K562 (cell line): ENCODE measurements around the gene TMEM203. TPM values are rescaled to one million over a fixed set of nuclear protein-coding genes. Genes with fewer than 3 reads are reported as not detected.

Experiments
- ATF2 ChIP-seq: sonication (generic); formaldehyde crosslinking; IDR thresholded peaks from 2 replicates; pipeline ENCODE4 v1.8.1; 2022; ENCODE audit warnings: missing genetic modification reagents
- BRF1 ChIP-seq: IDR thresholded peaks from 3 replicates; pipeline ENCODE4 v1.6.1; 2011; ENCODE audit warnings: borderline replicate concordance, mild to moderate bottlenecking; ENCODE audit not compliant: insufficient read length; ENCODE audit errors: extremely low read depth
- CBFA2T2 ChIP-seq: fragments of 450-650 bp; conservative IDR thresholded peaks from 2 replicates; pipeline ENCODE4 v1.6.1; 2017; ENCODE audit warnings: mild to moderate bottlenecking
- CBFB ChIP-seq: sonication (generic); formaldehyde crosslinking; IDR thresholded peaks from 2 replicates; pipeline ENCODE4 v1.4.0; 2020; ENCODE audit warnings: mild to moderate bottlenecking, missing genetic modification reagents
- CHD2 ChIP-seq: IDR thresholded peaks from 2 replicates; pipeline ENCODE4 v1.6.1; 2011; ENCODE audit warnings: low read depth, low read length
- CXXC5 ChIP-seq: fragments of 250-450 bp; sonication (Bioruptor Pico); IDR thresholded peaks from 2 replicates; pipeline ENCODE4 v1.8.0; 2022; ENCODE audit warnings: inconsistent platforms, mild to moderate bottlenecking, moderate library complexity
- EWSR1 ChIP-seq: fragments of 450-650 bp; IDR thresholded peaks from 2 replicates; pipeline ENCODE4 v1.6.1; 2018; ENCODE audit warnings: borderline replicate concordance, mild to moderate bottlenecking, low read depth, moderate library complexity; ENCODE audit not compliant: partially characterized antibody
- FOXA1 ChIP-seq: fragments of 450-650 bp; IDR thresholded peaks from 2 replicates; pipeline ENCODE4 v1.6.1; 2016; ENCODE audit warnings: mild to moderate bottlenecking, borderline replicate concordance
- FOXP1 ChIP-seq: sonication (generic); formaldehyde crosslinking; IDR thresholded peaks from 2 replicates; pipeline ENCODE4 v1.8.0; 2022; ENCODE audit warnings: mild to moderate bottlenecking, missing genetic modification reagents
- GABPA ChIP-seq: fragments of 200-800 bp; sonication (Bioruptor generic); conservative IDR thresholded peaks from 2 replicates; pipeline ENCODE4 v1.6.1; 2016; ENCODE audit warnings: low read depth, missing genetic modification characterization, missing compliant biosample characterization
- KAT8 ChIP-seq: fragments of 450-650 bp; IDR thresholded peaks from 2 replicates; pipeline ENCODE4 v1.6.1; 2016; ENCODE audit warnings: low read depth, mild to moderate bottlenecking
- L3MBTL2 ChIP-seq: fragments of 450-650 bp; IDR thresholded peaks from 2 replicates; pipeline ENCODE4 v1.6.1; 2016; ENCODE audit warnings: mild to moderate bottlenecking, moderate library complexity
- MCM7 ChIP-seq, 2 experiments: fragments of 450-650 bp; IDR thresholded peaks; 2 replicates each; pipeline ENCODE4 v1.6.1; 2016 to 2018
- MYNN ChIP-seq, 2 experiments: sonication (generic); formaldehyde crosslinking in 1 of 2; IDR thresholded peaks; 2 replicates each; pipeline versions ENCODE4 v1.5.0 to v1.6.1; 2016 to 2020; ENCODE audit warnings: antibody characterized with exemption in 1 of 2, missing genetic modification reagents in 1 of 2
- NCOA2 ChIP-seq, 2 experiments: fragments of 450-650 bp; IDR thresholded peaks; 2 replicates each; pipeline ENCODE4 v1.6.1; 2018; ENCODE audit warnings: mild to moderate bottlenecking in 2 of 2, moderate library complexity in 1 of 2; ENCODE audit not compliant: partially characterized antibody in 2 of 2
- NFXL1 ChIP-seq: fragments of 450-650 bp; formaldehyde crosslinking; IDR thresholded peaks from 2 replicates; pipeline ENCODE4 v1.4.0; 2021; ENCODE audit warnings: mild to moderate bottlenecking
- NKRF ChIP-seq: fragments of 450-650 bp; IDR thresholded peaks from 2 replicates; pipeline ENCODE4 v1.6.1; 2016; ENCODE audit warnings: borderline replicate concordance
- PRPF4 ChIP-seq: fragments of 200-400 bp; formaldehyde crosslinking; IDR thresholded peaks from one replicate; pipeline ENCODE4 v1.6.1; 2017; ENCODE audit warnings: low read length, low read depth, mild to moderate bottlenecking; ENCODE audit not compliant: insufficient read depth, poor library complexity, severe bottlenecking
- SAFB2 ChIP-seq: fragments of 200-400 bp; formaldehyde crosslinking; IDR thresholded peaks from 2 replicates; pipeline ENCODE4 v1.6.1; 2018; ENCODE audit warnings: borderline replicate concordance, low read length, low read depth, moderate library complexity; ENCODE audit not compliant: severe bottlenecking
- SMARCA5 ChIP-seq: fragments of 450-650 bp; IDR thresholded peaks from 2 replicates; pipeline ENCODE4 v1.6.1; 2016
- TCFL5 ChIP-seq: fragments of 250-450 bp; sonication (Bioruptor Pico); conservative IDR thresholded peaks from 2 replicates; pipeline ENCODE4 v1.6.1; 2021; ENCODE audit warnings: mild to moderate bottlenecking, moderate library complexity, matching md5 sums
- TEAD1 ChIP-seq, 2 experiments: fragments of 450-650 bp in 1 of 2; sonication (generic) in 1 of 2; formaldehyde crosslinking; IDR thresholded peaks; 2 replicates each; pipeline versions ENCODE4 v1.4.0 to v1.8.0; 2020 to 2022; ENCODE audit warnings: mild to moderate bottlenecking in 2 of 2, missing genetic modification reagents in 1 of 2
- TRIM24 ChIP-seq, 2 experiments: fragments of 450-650 bp; IDR thresholded peaks; 2 replicates each; pipeline ENCODE4 v1.6.1; 2016
- ZNF212 ChIP-seq: fragments of 450-650 bp; formaldehyde crosslinking; IDR thresholded peaks from 2 replicates; pipeline ENCODE4 v1.4.0; 2020; ENCODE audit warnings: mild to moderate bottlenecking
- ZNF316 ChIP-seq: fragments of 450-650 bp; IDR thresholded peaks from 2 replicates; pipeline ENCODE4 v1.6.1; 2016
- ZNF445 ChIP-seq: fragments of 250-450 bp; sonication (Bioruptor Pico); IDR thresholded peaks from 2 replicates; pipeline ENCODE4 v1.4.0; 2020; ENCODE audit warnings: low read depth, mild to moderate bottlenecking, moderate library complexity
- polyA plus RNA-seq, 8 experiments: library from polyadenylated mRNA; depleted of rRNA in 4 of 8; stranded (reverse) in 5 of 8; unstranded in 3 of 8; fragments of >200 nt; fragmentation: Nextera tagmentation in 2 of 8; fragmentation: Illumina TruSeq in 1 of 8; extraction: Ambion mirVana in 2 of 8; extraction: Trizol in 1 of 8; gene quantifications; 2 replicates each; pipeline versions ENCODE4 v1.2.1 to v1.2.3, GENCODE V29; 2011 to 2014; ENCODE audit warnings: inconsistent platforms in 1 of 8, missing spikeins in 1 of 8
- total RNA-seq, 7 experiments: library from RNA; depleted of rRNA in 6 of 7; stranded (reverse); fragments of >200 nt in 6 of 7; fragmentation: Illumina TruSeq in 2 of 7; extraction: Trizol in 2 of 7; gene quantifications; 2 replicates each; pipeline versions ENCODE4 v1.2.1 to v1.2.3, GENCODE V29; 2011 to 2021; ENCODE audit warnings: low replicate concordance in 1 of 7
- TF ChIP-seq, protein P1 (sequence below): fragments of 250-450 bp; sonication (Bioruptor Pico); IDR thresholded peaks from 2 replicates; pipeline ENCODE4 v1.5.0; 2020; ENCODE audit warnings: mild to moderate bottlenecking

Gene TMEM203
- total and polyA plus RNA-seq, 9 of the 15 experiments (the other 6 are each of a cell fraction or from before 2014, with no cell fraction given): 8.8 to 59.5 (median 37.6) TPM

DNA sequence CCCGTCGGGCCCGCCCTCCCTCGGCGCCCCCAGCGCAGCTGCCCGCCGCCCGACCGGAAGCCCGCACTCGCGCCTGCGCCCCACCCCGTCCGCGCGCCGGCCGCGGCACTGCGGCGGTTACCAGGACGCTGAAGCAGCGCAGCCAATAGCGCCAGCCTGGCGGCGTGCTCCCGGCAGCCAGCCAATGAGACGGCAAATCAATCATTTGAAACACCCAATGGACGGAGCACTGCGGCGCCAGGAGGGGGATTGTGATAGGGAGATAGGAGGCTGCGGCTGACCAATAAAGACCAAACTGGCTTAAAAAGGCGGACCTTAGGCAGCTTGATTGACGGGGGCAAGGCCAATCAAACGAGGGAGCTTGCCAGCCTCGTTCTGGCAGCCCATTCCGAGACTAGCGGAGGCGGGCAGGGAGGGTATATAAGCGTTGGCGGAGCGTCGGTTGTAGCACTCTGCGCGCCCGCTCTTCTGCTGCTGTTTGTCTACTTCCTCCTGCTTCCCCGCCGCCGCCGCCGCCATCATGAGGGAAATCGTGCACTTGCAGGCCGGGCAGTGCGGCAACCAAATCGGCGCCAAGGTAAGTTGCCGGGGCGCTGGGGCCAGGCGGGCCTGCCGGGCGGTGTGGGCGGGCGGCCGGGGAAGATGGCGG is 35.5 kb upstream of the TMEM203 start, which contains the start of gene TUBB4B (continued):
- no peak for TF ChIP-seq BRF1
- TF ChIP-seq CBFA2T2: no peak
- no peak for TF ChIP-seq EWSR1
- TF ChIP-seq CHD2: peak; percentile 93
- no peak for TF ChIP-seq L3MBTL2
- peak; percentile 41; the same call in 1 of the 2 replicates for TF ChIP-seq MYNN (IDR thresholded peaks at IDR 0.05)
- no peak for TF ChIP-seq MYNN (CRISPR knock-in tag; IDR thresholded peaks at IDR 0.05)
- no peak for TF ChIP-seq ZNF316
- TF ChIP-seq FOXP1 (CRISPR knock-in tag): peak; percentile 83
- no peak for TF ChIP-seq GABPA (tag)
- no peak for TF ChIP-seq NKRF
- no peak for TF ChIP-seq SAFB2
- TF ChIP-seq NCOA2 (IDR thresholded peaks at IDR 0.05; ENCODE audit: partially characterized antibody in 2 of 2): no peak
- peak in 1 of 2 experiments; percentile 75; a peak in 1 of 4 replicates for TF ChIP-seq TEAD1 (CRISPR knock-in tag; IDR thresholded peaks at IDR 0.05)
- no peak for TF ChIP-seq FOXA1
- TF ChIP-seq NFXL1 (CRISPR knock-in tag): no peak
- peak; percentile 98 for TF ChIP-seq PRPF4
- TF ChIP-seq, protein P1, sequence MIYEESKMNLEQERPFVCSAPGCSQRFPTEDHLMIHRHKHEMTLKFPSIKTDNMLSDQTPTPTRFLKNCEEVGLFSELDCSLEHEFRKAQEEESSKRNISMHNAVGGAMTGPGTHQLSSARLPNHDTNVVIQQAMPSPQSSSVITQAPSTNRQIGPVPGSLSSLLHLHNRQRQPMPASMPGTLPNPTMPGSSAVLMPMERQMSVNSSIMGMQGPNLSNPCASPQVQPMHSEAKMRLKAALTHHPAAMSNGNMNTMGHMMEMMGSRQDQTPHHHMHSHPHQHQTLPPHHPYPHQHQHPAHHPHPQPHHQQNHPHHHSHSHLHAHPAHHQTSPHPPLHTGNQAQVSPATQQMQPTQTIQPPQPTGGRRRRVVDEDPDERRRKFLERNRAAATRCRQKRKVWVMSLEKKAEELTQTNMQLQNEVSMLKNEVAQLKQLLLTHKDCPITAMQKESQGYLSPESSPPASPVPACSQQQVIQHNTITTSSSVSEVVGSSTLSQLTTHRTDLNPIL: no peak
- no peak for TF ChIP-seq MCM7 (IDR thresholded peaks at IDR 0.05)
- no peak for TF ChIP-seq TCFL5 (CRISPR knock-in tag)
- no peak for TF ChIP-seq CBFB (CRISPR knock-in tag)
- no peak for TF ChIP-seq SMARCA5
- TF ChIP-seq ZNF212 (CRISPR knock-in tag): no peak
- TF ChIP-seq TRIM24 (IDR thresholded peaks at IDR 0.05): no peak
- peak; percentile 94 for TF ChIP-seq CXXC5 (CRISPR knock-in tag)
- TF ChIP-seq ATF2 (CRISPR knock-in tag): no peak
- no peak for TF ChIP-seq ZNF445 (CRISPR knock-in tag)
- no peak for TF ChIP-seq KAT8
